ENCODE data around the gene SNAI3.

Gene SNAI3

GRCh38 chr16:88665148-88665547, 21.2 kb downstream of the SNAI3 start:
- no peak for TF ChIP-seq FOXP2 (optimal IDR thresholded peaks at IDR 0.05; ENCODE audit: borderline replicate concordance, extremely low read depth, extremely low read length, insufficient read depth)
- TF ChIP-seq SIN3A (IDR thresholded peaks at IDR 0.05; ENCODE audit: borderline replicate concordance, insufficient read depth, low read length) = no peak
- TF ChIP-seq TAF1 (IDR thresholded peaks at IDR 0.05; ENCODE audit: borderline replicate concordance, insufficient read depth, low read length) = no peak
- no peak for TF ChIP-seq POLR2AphosphoS5 (IDR thresholded peaks at IDR 0.05; ENCODE audit: low read depth, low read length)
- TF ChIP-seq, protein P1, sequence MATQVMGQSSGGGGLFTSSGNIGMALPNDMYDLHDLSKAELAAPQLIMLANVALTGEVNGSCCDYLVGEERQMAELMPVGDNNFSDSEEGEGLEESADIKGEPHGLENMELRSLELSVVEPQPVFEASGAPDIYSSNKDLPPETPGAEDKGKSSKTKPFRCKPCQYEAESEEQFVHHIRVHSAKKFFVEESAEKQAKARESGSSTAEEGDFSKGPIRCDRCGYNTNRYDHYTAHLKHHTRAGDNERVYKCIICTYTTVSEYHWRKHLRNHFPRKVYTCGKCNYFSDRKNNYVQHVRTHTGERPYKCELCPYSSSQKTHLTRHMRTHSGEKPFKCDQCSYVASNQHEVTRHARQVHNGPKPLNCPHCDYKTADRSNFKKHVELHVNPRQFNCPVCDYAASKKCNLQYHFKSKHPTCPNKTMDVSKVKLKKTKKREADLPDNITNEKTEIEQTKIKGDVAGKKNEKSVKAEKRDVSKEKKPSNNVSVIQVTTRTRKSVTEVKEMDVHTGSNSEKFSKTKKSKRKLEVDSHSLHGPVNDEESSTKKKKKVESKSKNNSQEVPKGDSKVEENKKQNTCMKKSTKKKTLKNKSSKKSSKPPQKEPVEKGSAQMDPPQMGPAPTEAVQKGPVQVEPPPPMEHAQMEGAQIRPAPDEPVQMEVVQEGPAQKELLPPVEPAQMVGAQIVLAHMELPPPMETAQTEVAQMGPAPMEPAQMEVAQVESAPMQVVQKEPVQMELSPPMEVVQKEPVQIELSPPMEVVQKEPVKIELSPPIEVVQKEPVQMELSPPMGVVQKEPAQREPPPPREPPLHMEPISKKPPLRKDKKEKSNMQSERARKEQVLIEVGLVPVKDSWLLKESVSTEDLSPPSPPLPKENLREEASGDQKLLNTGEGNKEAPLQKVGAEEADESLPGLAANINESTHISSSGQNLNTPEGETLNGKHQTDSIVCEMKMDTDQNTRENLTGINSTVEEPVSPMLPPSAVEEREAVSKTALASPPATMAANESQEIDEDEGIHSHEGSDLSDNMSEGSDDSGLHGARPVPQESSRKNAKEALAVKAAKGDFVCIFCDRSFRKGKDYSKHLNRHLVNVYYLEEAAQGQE (IDR thresholded peaks at IDR 0.05; ENCODE audit: insufficient read depth in 1 of 2, low read depth in 2 of 2, low read length in 2 of 2) = no peak

- TF ChIP-seq SIN3A (IDR thresholded peaks at IDR 0.05; ENCODE audit: borderline replicate concordance, insufficient read depth, low read length) (0 out of 2 replicates have a peak, but pooled peaks have one; percentile 25), POLR2AphosphoS5 (IDR thresholded peaks at IDR 0.05; ENCODE audit: low read depth, low read length) (peak; percentile 85), FOXP2 (optimal IDR thresholded peaks at IDR 0.05; ENCODE audit: borderline replicate concordance, extremely low read depth, extremely low read length, insufficient read depth) (peak; percentile 66), TAF1 (IDR thresholded peaks at IDR 0.05; ENCODE audit: borderline replicate concordance, insufficient read depth, low read length) (peak; percentile 45; the same call in 1 of the 2 replicates)
- TF ChIP-seq, protein P1 (IDR thresholded peaks at IDR 0.05; ENCODE audit: insufficient read depth in 1 of 2, low read depth in 2 of 2, low read length in 2 of 2) = 0 out of 4 replicates have a peak, but pooled peaks of 1 of the 2 experiments have one; percentile 26
Measured at GRCh38 chr16:88662843-88663606, 23.3 kb downstream of the SNAI3 start, which contains the start of gene MVD. MVD (minus strand) TSS chr16:88663091; CDS start chr16:88663080, 11 bp downstream.

DNA sequence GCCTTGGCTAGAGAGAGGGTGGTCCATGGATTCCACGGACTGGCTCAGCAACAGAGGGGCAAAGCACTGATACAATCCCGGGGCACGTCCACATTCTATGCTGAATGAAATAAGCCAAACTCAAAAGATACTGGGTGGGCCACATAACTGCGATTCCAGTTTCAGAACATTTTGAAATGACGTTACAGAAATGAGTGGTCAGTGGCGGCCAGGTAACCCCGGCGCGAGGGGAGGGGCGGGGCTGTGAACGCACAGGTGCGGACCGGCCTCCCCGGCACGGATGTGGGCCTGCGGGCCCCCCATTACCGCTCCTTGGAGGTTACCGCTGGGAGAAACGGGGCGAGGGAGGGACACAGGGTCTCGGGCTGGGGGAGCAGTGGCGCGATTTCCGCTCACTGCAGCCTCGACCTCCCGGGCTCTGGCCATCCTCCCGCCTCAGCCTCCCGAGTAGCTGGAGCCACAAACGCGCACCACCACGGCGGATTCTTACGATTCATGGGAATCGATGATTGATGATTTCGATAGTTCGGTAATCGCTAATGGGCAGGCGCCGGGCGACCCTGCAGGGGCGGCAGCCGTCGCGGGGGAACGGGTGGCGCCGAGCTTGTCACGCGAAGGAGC, 24.0 kb downstream of the SNAI3 start:
- no peak for TF ChIP-seq FOXP2 (optimal IDR thresholded peaks at IDR 0.05; ENCODE audit: borderline replicate concordance, extremely low read depth, extremely low read length, insufficient read depth)
- no peak for TF ChIP-seq TAF1 (IDR thresholded peaks at IDR 0.05; ENCODE audit: borderline replicate concordance, insufficient read depth, low read length)
- no peak for TF ChIP-seq POLR2AphosphoS5 (IDR thresholded peaks at IDR 0.05; ENCODE audit: low read depth, low read length)
- TF ChIP-seq, protein P1 (IDR thresholded peaks at IDR 0.05; ENCODE audit: insufficient read depth in 1 of 2, low read depth in 2 of 2, low read length in 2 of 2) = no peak
- no peak for TF ChIP-seq SIN3A (IDR thresholded peaks at IDR 0.05; ENCODE audit: borderline replicate concordance, insufficient read depth, low read length)

DNA sequence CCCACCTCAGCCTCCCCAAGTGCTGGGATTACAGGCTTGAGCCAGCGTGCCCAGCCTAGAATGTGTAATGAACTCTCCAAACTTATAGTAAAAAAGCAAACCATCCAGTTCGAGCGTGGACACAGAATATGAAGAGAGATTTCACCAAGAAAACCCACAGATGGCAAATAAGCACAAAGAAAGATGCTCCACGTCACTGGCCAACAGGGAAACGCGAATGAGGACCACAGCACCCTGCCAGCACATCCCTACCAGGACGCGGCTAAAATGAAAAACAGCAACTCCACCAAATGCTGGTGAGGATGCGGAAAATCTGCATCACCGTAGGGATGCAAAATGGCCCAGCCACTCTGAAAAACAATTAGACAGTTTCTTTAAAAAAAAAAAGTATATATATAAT, 24.8 kb downstream of the SNAI3 start:
- TF ChIP-seq, protein P1 (IDR thresholded peaks at IDR 0.05; ENCODE audit: insufficient read depth in 1 of 2, low read depth in 2 of 2, low read length in 2 of 2) = no peak
- TF ChIP-seq SIN3A (IDR thresholded peaks at IDR 0.05; ENCODE audit: borderline replicate concordance, insufficient read depth, low read length) = no peak
- TF ChIP-seq TAF1 (IDR thresholded peaks at IDR 0.05; ENCODE audit: borderline replicate concordance, insufficient read depth, low read length) = no peak
- no peak for TF ChIP-seq POLR2AphosphoS5 (IDR thresholded peaks at IDR 0.05; ENCODE audit: low read depth, low read length)
- TF ChIP-seq FOXP2 (optimal IDR thresholded peaks at IDR 0.05; ENCODE audit: borderline replicate concordance, extremely low read depth, extremely low read length, insufficient read depth) = no peak

Data from PFSK-1 (cell line).